Measurements from ENCODE around the gene GNG14.
A peak's percentile ranks its signal among the peaks of the same experiment; 100 is the strongest.
"Not testable (repeated sequence)": the region's sequence is repeated elsewhere in the genome, so short reads cannot be mapped to it uniquely, and the experiment has no call there.

The GNG14 gene

DNA sequence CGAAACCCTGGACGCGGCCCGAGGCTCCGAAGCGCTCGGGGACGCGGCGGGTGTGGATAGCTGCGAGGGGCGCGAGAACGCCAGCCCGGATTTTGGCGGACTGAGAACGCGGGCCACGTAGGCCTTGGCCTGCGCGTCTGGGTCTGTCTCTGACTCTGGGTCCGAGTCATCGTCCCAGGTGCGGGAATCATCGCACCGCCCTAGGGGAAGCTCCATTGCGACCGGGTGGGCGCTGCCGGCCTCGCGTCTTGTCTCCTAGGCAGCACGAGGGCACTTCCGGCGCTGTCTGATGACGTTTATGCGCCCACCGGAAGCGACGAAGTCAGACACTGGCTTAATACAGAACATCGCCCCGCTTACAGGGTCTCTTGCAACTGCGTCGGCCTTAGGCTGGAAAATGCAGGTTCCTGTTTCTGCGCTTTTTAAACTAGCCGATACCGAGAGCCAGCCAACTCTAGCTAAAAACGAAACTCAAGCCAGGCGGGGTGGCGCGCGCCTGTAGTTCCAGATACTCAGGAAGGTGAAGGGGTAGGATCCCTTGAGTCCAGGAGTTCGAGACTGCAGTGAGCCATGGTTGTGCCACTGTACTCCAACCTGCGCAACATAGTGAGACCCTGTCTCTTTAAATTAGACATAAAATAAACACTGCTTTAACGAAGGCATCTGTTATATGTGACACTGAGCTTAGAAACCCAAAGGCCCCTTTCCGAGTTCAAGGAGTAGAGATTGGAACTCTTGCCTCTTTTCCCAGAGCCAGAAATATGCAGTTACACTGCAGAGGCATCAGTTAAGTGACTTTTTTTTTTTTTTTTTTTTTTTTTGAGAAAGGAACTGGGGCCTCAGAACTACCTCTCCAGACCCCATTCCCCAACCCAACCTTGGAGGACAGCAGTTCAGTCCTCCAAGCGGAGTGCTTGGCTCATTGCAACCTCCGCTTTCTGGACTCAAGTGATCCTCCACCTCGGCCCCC lies 8.9 kb downstream of the GNG14 start, which contains the start of gene FBXW9:
Gene FBXW9 (minus strand): TSS at position 266 of the 970 bp plus-strand sequence. CDS start 50 bp downstream, at position 216.
- DNase-seq: peak; percentile 89

DNA sequence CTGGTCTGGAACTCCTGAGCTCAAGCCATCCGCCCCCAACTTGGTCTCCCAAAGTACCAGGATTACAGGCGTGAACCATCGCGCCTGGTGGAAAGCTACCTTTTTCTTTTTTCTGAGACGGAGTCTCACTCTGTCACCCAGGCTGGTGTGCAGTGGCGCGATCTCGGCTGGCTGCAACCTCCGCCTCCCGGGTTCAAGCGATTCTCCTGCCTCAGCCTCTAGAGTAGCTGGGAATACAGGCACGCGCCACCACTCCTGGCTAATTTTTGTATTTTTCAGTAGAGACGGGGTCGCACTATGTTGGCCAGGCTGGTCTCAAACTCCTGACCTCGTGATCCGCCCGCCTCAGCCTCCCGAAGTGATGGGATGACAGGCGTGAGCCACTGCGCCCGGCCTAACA lies 9.6 kb downstream of the GNG14 start:
- not testable (repeated sequence) for DNase-seq

DNA sequence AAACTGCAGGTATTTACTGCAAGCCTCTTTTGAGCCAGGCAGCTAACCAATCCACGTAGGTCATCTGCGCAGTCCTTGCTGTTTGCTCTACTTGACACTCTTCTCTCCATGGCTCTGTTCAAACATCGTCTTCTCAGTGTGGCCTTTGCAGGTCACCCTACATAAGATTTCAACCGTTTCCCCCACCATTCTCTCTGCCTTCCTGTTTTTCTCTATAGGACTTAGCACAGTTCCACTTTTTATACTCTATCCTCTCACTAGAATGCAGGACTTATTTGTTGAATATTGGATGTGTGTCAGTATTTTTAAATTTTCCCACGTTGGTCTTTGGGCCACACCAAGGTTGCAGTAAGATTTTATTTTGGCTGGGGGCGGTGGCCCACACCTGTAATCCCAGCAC lies 10.3 kb downstream of the GNG14 start:
- DNase-seq: no peak

DNA sequence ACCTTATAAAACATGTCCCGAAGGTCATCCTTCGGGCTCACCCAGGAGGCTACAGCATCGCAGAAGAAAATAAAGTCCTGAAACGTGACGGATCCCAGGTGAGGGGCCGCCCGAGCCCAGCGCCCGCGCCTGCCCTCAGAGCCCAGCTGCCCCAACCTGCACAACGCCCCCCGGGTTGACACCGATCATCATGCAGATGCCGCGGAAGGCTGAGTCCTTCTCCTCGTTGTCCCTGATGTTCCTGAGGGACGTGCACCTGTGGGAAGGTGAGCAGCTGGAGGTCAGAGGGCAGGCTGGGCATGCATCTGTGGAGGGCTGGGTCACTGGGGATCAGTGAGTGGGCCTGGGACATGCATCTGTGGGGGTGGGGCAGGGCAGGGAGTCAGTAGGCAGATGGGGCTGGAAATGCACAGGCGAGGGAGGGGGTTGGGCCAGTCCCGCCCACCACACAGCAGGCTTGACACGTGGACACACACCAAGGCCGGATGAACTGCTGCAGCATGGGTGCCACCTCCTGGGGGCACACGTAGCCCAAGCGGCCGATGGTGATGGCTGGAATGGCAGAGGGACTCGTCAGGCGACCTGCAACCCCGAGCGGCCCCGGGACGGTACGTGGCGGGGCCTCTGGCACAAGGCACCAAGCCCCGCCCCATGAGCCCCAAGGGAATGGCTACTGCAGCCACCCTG lies 13.9 kb downstream of the GNG14 start:
- DNase-seq: no peak

DNA sequence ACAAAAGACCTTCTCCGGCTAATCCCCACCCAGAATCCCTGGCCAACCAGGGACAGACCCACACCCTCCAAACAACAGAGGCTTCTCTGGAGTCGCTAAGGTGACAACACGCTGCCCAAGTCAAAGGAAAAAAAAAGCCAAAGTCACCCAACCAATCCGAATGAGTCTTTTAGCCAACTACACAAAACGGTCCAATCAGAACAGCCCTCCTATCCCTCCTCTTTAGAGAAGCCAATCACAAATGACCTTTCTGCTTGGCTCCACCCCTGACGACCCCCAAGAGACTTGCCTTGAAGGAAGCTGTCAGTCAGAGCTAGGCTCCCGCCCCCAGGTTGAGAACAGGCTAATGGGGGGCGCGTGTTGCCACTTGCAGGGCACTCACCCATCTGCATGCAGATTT lies 15.2 kb downstream of the GNG14 start:
- DNase-seq: peak; percentile 55

DNA sequence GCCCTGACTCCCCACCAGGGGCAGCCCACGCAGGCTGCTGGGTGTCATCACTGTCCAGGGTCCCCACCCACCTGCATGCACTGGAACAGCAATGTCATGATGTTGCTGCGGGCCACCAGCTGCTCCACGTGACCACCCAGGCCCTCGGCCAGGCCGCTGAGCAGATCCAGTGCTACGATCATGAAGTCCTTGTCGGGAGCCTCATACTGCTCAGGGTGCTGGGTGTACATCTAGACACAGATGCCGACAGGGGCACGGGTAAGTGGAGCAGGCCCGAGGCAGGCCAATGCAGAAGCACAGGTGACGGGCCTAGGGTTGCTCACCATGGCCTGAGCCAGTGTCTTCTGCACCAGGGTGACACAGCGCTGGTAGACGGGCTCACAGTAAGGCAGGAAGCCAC lies 17.4 kb downstream of the GNG14 start:
- DNase-seq: no peak

DNA sequence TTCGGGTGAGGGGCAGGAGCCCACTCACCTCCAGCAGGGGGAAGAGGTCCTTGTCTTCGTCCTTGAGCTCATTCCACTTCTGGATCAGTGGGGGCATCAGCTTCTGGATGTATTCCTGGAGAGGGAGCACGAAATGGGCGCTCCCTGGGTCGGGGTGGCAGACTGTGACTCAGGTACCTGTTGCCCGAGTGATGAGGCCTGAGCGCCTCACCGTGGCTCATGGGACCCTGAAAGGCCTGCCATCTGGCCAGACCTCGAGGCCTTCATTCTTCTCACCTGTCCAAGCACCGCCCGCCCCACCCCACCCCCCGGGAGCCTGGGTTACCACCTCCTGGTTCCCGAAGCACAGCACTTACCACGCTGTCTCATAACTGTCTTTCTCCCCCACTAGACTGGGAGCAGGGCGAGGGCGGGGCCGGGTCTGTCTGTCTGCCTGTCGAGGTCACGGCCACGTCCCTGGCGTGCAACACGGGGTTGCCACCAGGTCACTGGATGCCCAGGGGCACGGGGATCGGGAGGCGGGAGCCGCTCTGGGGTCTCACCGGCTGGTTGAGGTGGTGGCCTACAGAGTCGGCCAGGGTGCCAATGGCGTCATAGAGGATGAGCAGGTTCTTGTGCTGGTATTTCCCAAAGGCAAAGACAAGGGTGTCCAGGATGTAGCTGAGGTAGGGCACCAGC lies 18.0 kb downstream of the GNG14 start:
- DNase-seq: no peak

DNA sequence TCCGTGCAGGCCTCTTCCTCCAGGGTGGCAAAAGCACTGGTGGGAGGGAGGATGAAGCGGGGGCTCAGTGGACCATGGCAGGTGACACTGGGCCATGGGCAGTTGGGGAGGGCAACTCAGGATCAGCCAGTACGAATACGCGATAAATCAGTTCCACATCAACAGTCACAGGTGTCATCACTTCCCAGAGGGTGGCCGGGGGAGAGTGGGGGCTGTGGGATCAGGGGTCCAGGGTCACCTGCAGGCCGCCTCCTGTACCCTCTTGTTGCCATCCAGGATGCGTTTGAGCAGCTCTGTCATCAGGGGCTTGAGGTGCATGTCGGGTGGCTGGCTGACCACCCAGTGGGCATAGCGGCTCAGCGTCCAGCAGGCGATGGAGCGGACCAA lies 18.5 kb downstream of the GNG14 start:
- no peak for DNase-seq

DNA sequence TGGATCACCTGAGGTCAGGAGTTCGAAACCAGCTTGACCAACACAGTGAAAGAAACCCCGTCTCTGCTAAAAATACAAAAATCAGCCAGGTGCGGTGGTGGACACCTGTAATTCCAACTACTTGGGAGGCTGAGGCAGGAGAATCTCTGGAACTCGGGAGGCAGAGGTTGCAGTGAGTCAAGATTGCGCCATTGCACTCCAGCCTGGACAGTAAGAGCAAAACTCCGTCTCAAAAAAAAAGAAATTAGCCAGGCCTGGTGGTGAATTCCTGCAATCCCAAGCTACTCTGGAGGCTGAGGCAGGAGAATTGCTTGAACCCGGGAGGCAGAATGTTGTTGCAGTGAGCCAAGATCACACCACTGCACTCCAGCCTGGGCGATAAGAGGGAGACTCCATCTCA lies 20.8 kb downstream of the GNG14 start:
- DNase-seq: no peak

DNA sequence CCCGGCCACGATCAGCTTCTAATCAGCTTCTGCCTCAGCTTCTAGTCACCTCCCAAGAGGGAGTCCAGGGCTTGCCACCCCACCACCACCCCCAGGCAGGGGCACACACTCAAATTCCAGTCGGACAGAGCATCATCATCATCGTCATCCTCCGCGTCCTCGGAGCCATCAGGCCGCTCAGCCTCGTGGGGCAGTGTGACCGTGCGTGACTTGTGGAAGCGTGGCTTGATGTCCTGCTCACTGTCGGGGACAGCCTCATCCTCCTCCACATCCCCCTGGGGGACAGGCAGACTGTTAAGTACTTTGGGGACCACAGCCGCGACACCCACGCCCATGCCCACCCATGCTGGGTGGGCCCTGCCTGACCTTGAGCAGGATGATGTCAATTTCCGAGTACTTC lies 23.4 kb downstream of the GNG14 start:
- no peak for DNase-seq

DNA sequence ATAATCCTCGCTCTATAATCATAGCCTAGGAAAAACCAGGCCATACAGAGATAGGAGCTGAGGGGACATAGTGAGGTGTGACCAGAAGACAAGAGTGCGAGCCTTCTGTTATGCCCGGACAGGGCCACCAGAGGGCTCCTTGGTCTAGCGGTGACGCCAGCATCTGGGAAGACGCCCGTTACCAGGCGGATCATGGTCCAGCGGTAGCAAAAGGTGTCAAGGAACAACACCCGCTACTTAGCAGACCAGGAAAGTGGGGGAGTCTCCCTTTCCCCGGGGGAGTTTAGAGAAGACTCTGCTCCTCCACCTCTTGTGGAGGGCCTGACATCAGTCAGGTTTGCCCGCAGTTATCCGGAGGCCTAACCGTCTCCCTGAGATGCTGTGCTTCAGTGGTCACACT lies 24.3 kb downstream of the GNG14 start:
- DNase-seq: not testable (repeated sequence)

DNA sequence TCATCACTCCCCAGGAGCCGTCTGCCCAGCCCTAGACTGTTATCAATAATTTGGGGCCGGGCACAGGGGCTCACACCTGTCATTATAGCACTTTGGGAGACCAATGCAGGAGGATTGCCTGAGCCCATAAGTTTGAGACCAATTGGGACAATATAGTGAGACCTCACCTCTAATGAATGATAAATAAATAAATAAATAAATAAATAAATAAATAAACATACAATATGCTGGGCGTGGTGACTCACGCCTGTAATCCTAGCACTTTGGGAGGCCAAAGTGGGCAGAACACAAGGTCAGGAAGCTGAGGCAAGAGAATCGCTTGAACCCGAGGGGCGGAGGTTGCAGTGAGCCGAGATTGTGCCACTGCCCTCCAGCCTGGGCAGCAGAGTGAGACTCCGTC lies 25.5 kb downstream of the GNG14 start:
- DNase-seq: not testable (repeated sequence)

DNA sequence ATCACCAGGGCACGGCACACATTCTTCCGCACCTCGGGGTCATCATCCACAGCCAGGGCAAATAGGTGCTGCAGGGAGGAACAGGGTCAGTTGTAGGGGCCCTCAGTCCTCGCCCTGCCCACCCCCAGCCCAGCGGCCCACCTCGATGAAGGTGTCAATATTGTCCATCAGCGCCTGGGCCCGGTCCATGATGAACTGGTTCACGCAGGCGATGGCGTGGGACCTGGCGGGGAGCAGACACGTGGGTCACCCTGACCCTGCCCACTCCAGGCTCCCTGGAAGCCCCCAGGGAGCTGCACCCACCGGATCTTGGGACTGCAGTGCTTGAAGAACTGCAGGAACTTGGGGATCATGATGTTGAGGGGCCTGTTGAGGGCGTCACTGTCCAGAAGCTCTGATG lies 27.3 kb downstream of the GNG14 start:
- no peak for DNase-seq

DNA sequence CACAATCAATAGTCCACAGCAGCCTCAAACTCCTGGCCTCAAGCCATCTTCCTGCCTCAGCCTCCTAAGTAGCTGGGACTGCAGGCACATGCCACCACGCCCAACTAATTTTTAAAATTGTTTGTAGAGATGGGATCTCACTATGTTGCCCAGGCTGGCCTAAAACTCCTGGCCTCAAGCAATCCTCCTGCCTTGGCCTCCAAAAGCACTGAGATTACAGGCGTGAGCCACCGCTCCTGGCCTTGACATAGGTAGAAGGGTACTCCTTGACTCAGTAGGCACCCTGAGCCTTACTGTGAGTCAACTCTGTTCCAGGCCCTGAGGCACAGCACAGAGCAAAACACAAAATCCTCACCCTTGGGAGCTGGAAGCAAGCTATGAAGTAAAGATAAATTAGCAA lies 28.1 kb downstream of the GNG14 start:
- DNase-seq: no peak

DNA sequence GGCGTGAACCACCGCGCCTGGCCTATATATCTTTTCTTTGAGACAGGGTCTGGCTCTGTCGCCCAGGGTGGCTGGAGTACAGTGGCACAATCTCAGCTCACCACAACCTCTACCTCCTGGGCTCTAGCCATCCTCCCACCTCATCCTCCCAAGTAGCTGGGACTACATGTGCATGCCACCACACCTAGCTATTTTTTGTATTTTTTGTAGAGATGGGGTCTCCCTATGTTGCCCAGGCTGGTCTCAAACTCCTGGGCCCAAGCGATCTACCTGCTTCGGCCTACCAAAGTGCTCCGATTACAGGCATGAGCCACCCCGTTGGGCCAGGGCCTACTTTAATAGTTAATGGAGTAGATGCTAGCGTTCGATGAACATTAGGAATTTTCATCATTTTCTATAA lies 32.5 kb downstream of the GNG14 start:
- no peak for DNase-seq

DNA sequence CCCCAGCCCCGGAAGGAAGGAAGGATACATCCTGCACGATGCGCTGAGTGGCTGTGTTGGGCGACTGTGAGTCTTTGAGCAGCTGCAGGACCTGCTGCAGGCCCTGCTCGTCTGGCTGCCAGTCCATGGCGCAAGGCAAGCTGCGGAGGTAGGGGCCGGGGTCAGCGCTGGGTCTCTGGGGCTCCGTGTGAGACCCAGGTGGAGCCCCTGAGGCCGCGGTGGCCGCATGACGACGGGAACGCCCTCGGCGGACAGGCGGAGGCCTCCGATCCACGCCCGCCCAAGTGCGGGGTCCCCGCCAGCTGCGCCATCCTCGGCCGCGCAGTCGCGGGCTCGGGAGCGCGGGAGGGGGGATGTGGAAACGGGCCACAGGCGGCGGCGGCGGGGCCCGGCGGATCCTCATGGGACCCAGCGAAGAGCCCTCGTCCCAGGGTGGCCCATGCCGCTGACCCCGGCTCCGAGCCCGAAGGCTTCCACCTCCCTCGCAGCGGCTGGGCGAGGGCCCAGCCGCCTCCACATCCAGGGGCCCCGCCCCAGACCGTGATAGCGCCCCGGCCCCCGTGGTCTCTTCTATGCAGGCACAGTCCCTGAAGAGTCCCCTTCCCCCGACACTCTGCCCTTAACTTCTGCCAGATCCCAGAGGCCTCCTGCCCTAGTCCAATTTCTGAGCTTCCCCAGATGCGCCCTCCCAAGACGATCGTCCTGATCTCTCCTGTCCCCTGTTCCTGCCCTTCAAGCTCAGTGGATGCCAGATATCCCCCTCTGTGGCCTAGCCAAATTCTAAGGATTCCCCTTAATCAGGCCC lies 33.3 kb downstream of the GNG14 start:
- DNase-seq: no peak

DNA sequence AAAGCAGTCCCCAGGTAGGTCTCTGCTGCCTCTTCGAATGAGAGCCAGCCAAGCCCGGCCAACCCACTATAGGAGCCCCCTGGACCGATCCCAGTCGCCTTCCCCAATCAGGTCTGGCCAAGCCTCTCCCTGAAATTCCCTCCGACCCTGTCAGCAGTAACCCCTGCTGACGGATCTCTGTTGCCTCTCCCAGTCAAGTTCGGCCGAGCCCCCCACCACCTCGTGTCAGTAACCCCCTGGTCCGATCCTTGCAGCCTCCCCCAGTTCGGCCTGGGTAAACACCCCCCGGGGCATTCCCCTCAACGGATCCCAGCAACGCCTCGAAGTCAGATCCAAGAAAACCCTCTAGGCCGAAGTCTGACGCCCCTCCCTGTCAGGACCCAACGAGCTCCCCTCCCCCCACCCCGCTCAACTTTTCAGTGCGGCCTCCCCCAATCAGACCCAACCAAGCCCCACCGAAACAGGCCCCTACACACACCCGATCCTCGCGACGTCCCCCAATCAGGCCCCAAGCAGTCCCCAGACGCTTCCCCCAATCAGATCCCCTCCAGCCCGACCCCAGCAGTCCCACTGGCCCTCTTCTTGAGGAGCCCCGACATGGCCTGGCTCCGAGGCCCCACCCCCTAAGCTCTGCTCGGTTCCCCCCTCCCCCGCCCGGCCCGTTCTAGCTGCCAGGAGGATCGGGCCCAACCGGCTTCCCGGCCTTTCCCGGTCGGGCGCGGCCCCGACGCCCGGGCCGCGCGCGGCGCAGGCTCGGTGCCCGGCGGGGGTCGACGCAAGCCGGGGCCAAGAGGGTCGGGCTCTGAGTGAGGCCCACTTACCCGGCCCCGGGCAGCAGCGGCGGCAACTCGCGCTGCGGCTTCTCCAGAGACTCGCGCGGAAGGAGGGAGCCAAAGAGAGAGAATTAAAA lies 34.1 kb downstream of the GNG14 start:
- peak; percentile 26 for DNase-seq

DNA sequence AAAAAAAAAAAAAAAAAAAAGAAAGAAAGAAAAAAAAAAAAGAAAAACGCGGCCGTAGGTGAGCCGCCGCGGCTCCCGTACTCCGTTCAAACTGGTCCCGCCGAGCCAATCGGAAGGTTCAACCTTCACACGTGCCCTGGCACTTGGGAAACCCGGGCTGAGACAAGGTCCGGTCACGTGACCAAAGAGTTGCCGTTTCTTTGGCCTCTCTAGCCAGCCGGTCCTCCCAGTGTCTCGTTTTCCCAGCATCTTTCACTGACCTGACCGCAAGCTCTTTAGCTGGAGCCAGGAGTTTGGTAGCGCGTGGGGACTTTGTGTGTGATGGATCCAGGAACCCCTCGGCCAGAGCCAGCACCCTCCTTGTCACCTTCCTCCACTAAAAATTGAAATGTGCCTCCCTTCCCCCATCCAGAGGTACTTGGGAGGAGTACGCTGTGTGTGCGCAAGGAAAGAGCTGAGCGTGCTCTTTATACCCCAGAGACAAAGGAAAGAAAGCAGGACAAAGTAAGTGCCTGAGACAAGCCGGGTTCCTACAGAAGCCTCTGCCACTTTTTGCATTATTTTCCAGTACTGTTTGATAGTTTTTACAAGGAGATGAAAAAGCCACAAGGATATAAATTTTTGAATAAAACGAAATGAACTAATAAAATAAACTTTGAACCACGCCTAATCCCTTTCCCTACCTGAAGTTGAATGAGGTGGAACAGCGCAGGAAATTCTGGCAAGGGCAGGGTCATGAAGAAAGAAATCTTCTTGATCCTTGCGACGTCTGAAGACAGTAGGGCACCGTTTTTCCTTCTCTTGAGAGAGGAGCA lies 35.0 kb downstream of the GNG14 start:
- peak; percentile 98 for DNase-seq

DNA sequence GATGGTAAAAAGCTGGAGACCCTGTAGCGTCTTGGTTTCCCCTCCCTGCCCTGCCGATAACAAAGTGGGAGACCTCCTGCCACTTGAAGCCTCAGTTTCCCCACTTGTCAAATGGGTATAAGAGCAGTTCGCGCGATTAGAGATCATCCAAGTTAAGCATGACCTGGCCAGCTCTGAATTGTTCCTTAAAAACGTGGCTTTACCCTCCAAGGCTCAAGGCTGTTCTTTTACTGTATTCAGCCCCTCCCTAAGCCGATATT lies 35.5 kb downstream of the GNG14 start:
- DNase-seq: no peak

DNA sequence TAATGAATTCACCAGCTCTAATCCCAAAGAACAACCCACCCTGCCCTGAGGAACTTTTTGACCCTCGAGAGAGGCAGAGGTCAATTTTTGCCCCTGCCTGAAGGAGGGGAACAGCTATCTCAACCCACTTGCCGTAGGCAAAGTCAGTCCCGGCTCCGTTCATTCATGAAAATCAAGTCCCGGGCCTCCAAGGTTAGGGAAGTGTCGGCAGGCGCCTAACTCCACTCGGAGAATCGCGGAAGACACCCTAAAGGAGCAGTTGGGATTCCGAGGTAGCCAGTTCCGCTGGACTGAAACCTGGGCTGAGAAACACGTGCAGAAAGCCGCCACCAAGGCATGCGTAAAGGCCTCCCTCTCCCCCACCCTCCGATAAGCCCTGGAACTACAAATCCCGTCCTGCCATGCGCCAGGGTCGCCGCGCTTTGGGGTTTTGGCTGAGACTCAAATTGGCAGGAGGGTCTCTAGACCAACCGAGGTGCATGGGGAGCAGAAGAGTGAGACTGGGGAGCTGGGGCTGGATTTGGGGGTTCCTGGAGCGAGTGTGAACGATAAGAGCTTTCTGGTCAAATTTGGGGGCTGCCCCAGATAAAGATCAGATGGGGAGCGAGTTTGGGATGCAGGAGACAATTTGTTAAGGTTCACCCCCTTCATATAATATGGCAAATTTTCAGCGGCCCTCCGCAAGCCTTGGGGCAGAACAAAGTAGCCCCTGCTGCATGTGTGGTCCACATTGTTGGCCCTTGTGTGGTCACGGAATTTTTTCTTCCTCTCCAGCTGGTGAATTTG lies 36.0 kb downstream of the GNG14 start, which contains the start of gene TNPO2:
Gene TNPO2 (minus strand): TSS at position 292 of the 786 bp plus-strand sequence. CDS start 2,955 bp downstream, outside the sequence.
- peak; percentile 79 for DNase-seq
